GM23248 (cell line): ENCODE data around the gene OR6A2. TPM values are rescaled to one million over a fixed set of nuclear protein-coding genes. Genes with fewer than 3 reads are reported as not detected.

Source experiments
- DNase-seq: peaks from one replicate; pipeline ENCODE4 v3.0.0-alpha.2; 2015
- H2AFZ ChIP-seq: fragments of 200-600 bp; sonication (generic); 2 replicates; pipeline ENCODE4 v1.6.1; 2016; ENCODE audit warnings: antibody characterized with exemption
- H3F3A ChIP-seq: fragments of 200-600 bp; sonication (generic); 2 replicates; pipeline ENCODE4 v1.6.1; 2016; ENCODE audit warnings: mild to moderate bottlenecking, antibody characterized with exemption, mixed run types; ENCODE audit not compliant: insufficient read depth
- H3K27ac ChIP-seq: fragments of 200-600 bp; sonication (generic); 2 replicates; pipeline ENCODE4 v1.5.1; 2016; ENCODE audit warnings: mild to moderate bottlenecking
- H3K27me3 ChIP-seq: fragments of 200-600 bp; sonication (generic); replicated peaks from 2 replicates; pipeline ENCODE4 v1.6.1; 2016; ENCODE audit warnings: mild to moderate bottlenecking; ENCODE audit not compliant: insufficient read depth
- H3K36me3 ChIP-seq: fragments of 200-600 bp; sonication (generic); 2 replicates; pipeline ENCODE4 v1.6.1; 2016; ENCODE audit warnings: low read depth, mild to moderate bottlenecking
- H3K4me1 ChIP-seq: fragments of 200-600 bp; sonication (generic); 2 replicates; pipeline ENCODE4 v1.6.1; 2016; ENCODE audit warnings: mild to moderate bottlenecking; ENCODE audit not compliant: insufficient read depth
- H3K4me2 ChIP-seq: fragments of 200-600 bp; sonication (generic); one replicate; pipeline ENCODE4 v1.6.1; 2016; ENCODE audit warnings: mild to moderate bottlenecking; ENCODE audit not compliant: unreplicated experiment
- H3K4me3 ChIP-seq: fragments of 200-600 bp; sonication (generic); 2 replicates; pipeline ENCODE4 v1.5.1; 2016; ENCODE audit warnings: mild to moderate bottlenecking
- H3K79me2 ChIP-seq: fragments of 200-600 bp; sonication (generic); 2 replicates; pipeline ENCODE4 v1.6.1; 2016; ENCODE audit warnings: mild to moderate bottlenecking; ENCODE audit not compliant: insufficient read depth
- H3K9ac ChIP-seq: fragments of 200-600 bp; sonication (generic); 2 replicates; pipeline ENCODE4 v1.6.1; 2016; ENCODE audit warnings: mild to moderate bottlenecking
- H3K9me2 ChIP-seq: fragments of 200-600 bp; sonication (generic); 2 replicates; pipeline ENCODE4 v1.6.1; 2016; ENCODE audit warnings: mixed run types, mild to moderate bottlenecking, moderate library complexity; ENCODE audit not compliant: insufficient read depth
- H3K9me3 ChIP-seq: fragments of 200-600 bp; sonication (generic); one replicate; pipeline ENCODE4 v1.6.1; 2017; ENCODE audit warnings: low read depth
- H4K20me1 ChIP-seq: fragments of 200-600 bp; sonication (generic); 2 replicates; pipeline ENCODE4 v1.6.0; 2016; ENCODE audit not compliant: insufficient read depth
- EZH2 ChIP-seq: fragments of 200-600 bp; sonication (generic); IDR thresholded peaks from 2 replicates; pipeline ENCODE4 v1.6.1; 2018; ENCODE audit warnings: antibody characterized with exemption, mild to moderate bottlenecking; ENCODE audit not compliant: insufficient read depth, poor library complexity, severe bottlenecking
- EZH2phosphoT487 ChIP-seq: fragments of 200-600 bp; sonication (generic); IDR thresholded peaks from 2 replicates; pipeline ENCODE4 v1.6.1; 2018; ENCODE audit warnings: antibody characterized with exemption, moderate library complexity, mild to moderate bottlenecking, low read depth; ENCODE audit not compliant: insufficient read depth
- WGBS, 2 experiments: methylation state at CpG; one replicate each; pipeline ENCODE4 v1.1.6; 2015 to 2017; ENCODE audit warnings: low lambda C conversion rate in 2 of 2, low coverage in 1 of 2; ENCODE audit errors: missing lambda C conversion rate in 2 of 2; 5-methylcytosine and 5-hydroxymethylcytosine counted together
- in situ Hi-C: fragments of 300-500 bp; cut with MboI; formaldehyde crosslinking; loops from 2 replicates; pipeline ENCODE4 v1.15.0; 2020
- polyA plus RNA-seq: library from polyadenylated mRNA; unstranded; fragments of >200 nt; fragmentation: Nextera tagmentation; extraction: Ambion mirVana; gene quantifications from 2 replicates; pipeline ENCODE4 v1.2.1, GENCODE V29; 2016
- total RNA-seq: library from RNA; depleted of rRNA; stranded (reverse); fragments of >200 nt; shearing (Covaris generic); gene quantifications from 2 replicates; pipeline ENCODE4 v1.2.3, GENCODE V29; 2014

OR6A2 gene
- total and polyA plus RNA-seq, 2 experiments from 2014 or later, result not detected

- H3K9me3 ChIP-seq, result no peaks in the 10 kb centered on the region
- TF ChIP-seq EZH2 (no peak), EZH2phosphoT487 (no peak)
- H3K79me2 ChIP-seq, result no peaks in the 10 kb centered on the region
- H3K36me3 ChIP-seq, result no peaks in the 10 kb centered on the region
- H4K20me1 ChIP-seq, result no peaks in the 10 kb centered on the region
- no peaks in the 10 kb centered on the region for H3K4me1 ChIP-seq
- no peaks in the 10 kb centered on the region for H3F3A ChIP-seq
- H3K4me3 ChIP-seq, result no peak overlapping the region
- 24 to 38% methylated on average over 1 of the region's 1 CpG for WGBS, 2 experiments
- no peaks in the 10 kb centered on the region for H3K9me2 ChIP-seq
- no peak for DNase-seq
- no peak overlapping the region for H3K9ac ChIP-seq
- in situ Hi-C loops, result no loop called here
- no peaks in the 10 kb centered on the region for H3K27me3 ChIP-seq
- no peak overlapping the region for H2AFZ ChIP-seq
- H3K27ac ChIP-seq, result no peak overlapping the region
- no peak overlapping the region for H3K4me2 ChIP-seq
These were observed 34.5 kb upstream of the OR6A2 start for GRCh38 chr11:6834021-6834420.

- H3F3A ChIP-seq, result no peaks in the 10 kb centered on the region
- H3K4me3 ChIP-seq, result no peak overlapping the region
- H3K9me3 ChIP-seq, result no peaks in the 10 kb centered on the region
- TF ChIP-seq EZH2 (no peak), EZH2phosphoT487 (no peak)
- 60 to 61% methylated on average over 6 of the region's 6 CpGs for WGBS, 2 experiments
- H3K4me2 ChIP-seq, result no peak overlapping the region
- no peak for DNase-seq
- H4K20me1 ChIP-seq, result no peaks in the 10 kb centered on the region
- no peaks in the 10 kb centered on the region for H3K79me2 ChIP-seq
- no peak overlapping the region for H3K27ac ChIP-seq
- no peaks in the 10 kb centered on the region for H3K9me2 ChIP-seq
- H3K4me1 ChIP-seq, result no peaks in the 10 kb centered on the region
- H3K9ac ChIP-seq, result no peak overlapping the region
- in situ Hi-C loops, result no loop called here
- H3K27me3 ChIP-seq, result no peaks in the 10 kb centered on the region
- H2AFZ ChIP-seq, result no peak overlapping the region
- H3K36me3 ChIP-seq, result no peaks in the 10 kb centered on the region
These were observed 33.9 kb upstream of the OR6A2 start for GRCh38 chr11:6833356-6833755.

- Histone ChIP-seq H3F3A (no peaks in the 10 kb centered on the region), H3K9me3 (no peaks in the 10 kb centered on the region), H3K4me2 (no peak overlapping the region), H3K9me2 (no peaks in the 10 kb centered on the region), H3K27me3 (no peaks in the 10 kb centered on the region), H3K27ac (no peak overlapping the region), H3K9ac (no peak overlapping the region), H3K79me2 (no peaks in the 10 kb centered on the region), H3K4me3 (no peak overlapping the region), H4K20me1 (no peaks in the 10 kb centered on the region), H2AFZ (no peak overlapping the region), H3K36me3 (no peaks in the 10 kb centered on the region), H3K4me1 (no peaks in the 10 kb centered on the region)
- in situ Hi-C loops, result no loop called here
- DNase-seq, result no peak
- WGBS, 2 experiments, result 69 to 79% methylated on average over 1 of the region's 1 CpG
- TF ChIP-seq EZH2phosphoT487 (no peak), EZH2 (no peak)
These were observed 28.6 kb upstream of the OR6A2 start for GRCh38 chr11:6828103-6828502.

- H4K20me1 ChIP-seq, result no peaks in the 10 kb centered on the region
- H3K79me2 ChIP-seq, result no peaks in the 10 kb centered on the region
- H3K9me2 ChIP-seq, result no peaks in the 10 kb centered on the region
- WGBS, 2 experiments, result 58 to 60% methylated on average over 7 of the region's 7 CpGs
- in situ Hi-C loops, result no loop called here
- H3K4me3 ChIP-seq, result no peak overlapping the region
- no peaks in the 10 kb centered on the region for H3F3A ChIP-seq
- H2AFZ ChIP-seq, result no peak overlapping the region
- H3K9ac ChIP-seq, result no peak overlapping the region
- H3K4me1 ChIP-seq, result no peaks in the 10 kb centered on the region
- H3K36me3 ChIP-seq, result no peaks in the 10 kb centered on the region
- no peak overlapping the region for H3K27ac ChIP-seq
- H3K4me2 ChIP-seq, result no peak overlapping the region
- H3K27me3 ChIP-seq, result no peaks in the 10 kb centered on the region
- TF ChIP-seq EZH2phosphoT487 (no peak), EZH2 (no peak)
- DNase-seq, result no peak
- H3K9me3 ChIP-seq, result no peaks in the 10 kb centered on the region
These were observed 25.8 kb upstream of the OR6A2 start for GRCh38 chr11:6825231-6825744.
